Stimulated activated CD4-positive, alpha-beta T cell treated with anti-CD3 and anti-CD28 coated beads, TNF-alpha, amount 100 ng/mL, for 48 hours (primary cell): ENCODE measurements around the gene INO80C.
"Not testable (repeated sequence)": the region's sequence is repeated elsewhere in the genome, so short reads cannot be mapped to it uniquely, and the experiment has no call there.

Source experiments
- DNase-seq, 3 donors: peaks; one replicate each; pipeline ENCODE4 v3.0.0-alpha.2; 2020; ENCODE audit warnings: low read depth in 3 of 3

The INO80C gene

DNA sequence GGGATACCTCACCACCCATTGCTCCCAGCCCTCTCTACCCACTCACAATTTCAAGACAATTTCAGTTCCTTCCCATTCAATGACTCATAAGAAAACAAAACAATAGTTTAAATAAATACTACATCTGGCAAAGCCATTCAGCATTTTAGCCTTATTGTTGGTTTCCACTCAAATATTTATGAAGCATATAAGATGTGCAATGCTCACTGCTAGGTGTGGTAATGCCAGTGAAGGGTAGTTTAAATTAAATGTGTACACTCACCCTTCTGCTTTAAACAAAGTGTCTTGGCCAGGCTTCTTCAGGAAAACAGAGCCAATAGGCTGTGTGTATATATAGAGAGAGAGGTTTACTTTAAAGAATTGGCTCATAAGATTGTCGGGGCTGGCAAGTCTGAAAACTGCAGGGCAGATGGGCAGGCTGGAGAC is 37.0 kb downstream of the INO80C start:
- DNase-seq: no peak

- DNase-seq: no peak
Measured at GRCh38 chr18:35459997-35460396, 37.8 kb downstream of the INO80C start.

- DNase-seq: no peak
Measured at GRCh38 chr18:35458677-35459441, 38.9 kb downstream of the INO80C start.

DNA sequence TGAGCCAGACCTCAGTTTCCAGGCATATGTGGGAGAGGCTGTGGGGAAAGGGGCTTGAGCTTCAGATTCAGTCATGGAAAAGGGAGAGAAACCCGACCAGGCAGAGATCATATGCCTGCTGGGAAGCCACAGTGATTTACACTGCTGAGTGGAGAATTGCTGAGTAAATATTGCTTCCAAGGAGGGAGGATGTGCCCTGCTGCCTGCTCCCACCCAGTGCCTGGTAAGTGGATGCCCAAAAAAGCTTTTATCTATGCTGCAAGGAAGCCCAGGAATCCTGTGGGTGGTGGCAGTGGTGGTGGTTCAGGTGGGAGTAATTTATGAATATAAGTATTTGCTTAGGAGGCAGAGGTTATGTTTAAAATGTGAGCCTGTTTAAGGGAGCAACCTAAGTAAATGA is 39.5 kb downstream of the INO80C start:
- DNase-seq: no peak

DNA sequence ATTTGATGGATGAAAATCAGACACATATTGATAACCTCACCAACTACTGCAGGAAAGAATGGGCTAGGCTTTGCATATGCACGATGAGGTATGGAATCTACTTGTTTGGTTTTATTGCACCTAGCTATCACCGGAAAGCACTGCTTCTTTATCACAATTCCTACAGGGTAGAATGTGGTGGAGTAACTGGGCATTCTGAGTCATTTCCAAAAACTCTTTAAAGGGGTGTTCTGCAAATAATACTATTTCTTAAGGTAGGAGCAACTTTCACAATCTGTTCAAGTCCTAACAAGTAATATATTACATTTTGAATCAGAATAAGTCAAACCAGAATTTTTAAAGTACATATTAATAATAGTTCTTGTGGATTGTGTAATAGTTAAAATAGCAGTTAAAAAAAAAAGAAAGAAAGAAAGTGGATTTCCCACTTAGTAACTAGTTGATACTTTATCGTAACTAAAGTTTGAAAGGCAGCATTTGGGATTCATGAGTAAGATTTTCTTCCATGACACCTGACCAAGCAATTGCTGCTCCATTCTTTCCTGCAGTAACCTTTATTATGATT is 40.5 kb downstream of the INO80C start:
- no peak for DNase-seq

- DNase-seq: no peak
Measured at GRCh38 chr18:35455926-35456763, 41.6 kb downstream of the INO80C start.

DNA sequence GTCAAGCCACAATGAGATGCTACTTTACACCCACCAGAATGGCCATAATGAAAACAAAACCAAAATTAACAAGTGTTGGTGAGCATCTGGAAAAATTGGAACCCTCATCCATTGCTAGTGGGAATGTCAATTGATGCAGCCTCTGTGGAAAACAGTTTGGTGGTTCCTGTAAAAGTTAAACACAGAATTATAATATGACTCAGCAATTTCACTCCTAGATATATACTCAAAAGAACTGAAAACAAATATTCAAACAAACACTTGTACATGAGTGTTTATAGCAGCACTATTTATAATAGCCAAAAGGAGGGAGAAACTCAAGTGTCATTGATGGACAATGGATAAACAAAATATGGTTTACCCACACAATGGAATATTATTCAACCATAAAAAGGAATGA is 43.0 kb downstream of the INO80C start:
- DNase-seq: no peak

- not testable (repeated sequence) for DNase-seq
Measured at GRCh38 chr18:35453065-35453464, 44.7 kb downstream of the INO80C start.

DNA sequence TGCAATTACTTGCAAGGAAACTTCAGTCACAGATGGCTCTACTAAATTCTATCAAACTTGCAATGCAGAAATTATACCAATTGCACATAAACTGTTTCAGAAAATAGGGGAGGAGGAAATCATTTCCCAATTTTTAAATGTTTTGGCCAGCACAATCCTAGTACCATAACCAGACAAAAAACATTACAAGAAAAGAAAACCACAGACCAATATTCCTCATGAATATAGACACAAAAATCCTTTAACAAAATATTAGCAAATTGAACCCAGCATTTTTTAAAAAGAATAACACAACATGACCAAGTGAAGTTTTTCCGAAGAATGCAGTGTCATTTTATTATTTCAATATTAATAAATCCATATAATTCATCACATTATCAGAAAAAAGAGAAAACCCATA is 45.8 kb downstream of the INO80C start:
- DNase-seq: no peak

DNA sequence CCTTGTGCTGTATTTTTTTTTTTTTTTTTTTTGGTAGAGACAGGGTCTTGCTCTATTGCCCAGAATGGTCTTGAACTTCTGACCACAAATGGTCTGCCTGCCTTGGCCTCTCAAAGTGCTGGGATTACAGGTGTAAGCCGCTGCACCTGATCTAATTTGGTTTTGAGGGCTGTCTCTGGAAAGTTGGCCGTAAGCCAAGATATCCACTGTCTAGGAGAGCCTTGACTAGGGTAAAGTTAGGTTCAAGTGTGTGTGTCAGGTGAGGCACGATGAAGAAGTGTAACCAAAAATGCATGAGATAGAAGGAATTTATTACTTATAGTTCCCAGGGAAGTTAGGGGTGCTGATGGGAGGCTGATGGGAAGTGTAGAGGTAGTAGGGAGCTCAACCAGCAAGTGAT is 46.7 kb downstream of the INO80C start:
- no peak for DNase-seq

DNA sequence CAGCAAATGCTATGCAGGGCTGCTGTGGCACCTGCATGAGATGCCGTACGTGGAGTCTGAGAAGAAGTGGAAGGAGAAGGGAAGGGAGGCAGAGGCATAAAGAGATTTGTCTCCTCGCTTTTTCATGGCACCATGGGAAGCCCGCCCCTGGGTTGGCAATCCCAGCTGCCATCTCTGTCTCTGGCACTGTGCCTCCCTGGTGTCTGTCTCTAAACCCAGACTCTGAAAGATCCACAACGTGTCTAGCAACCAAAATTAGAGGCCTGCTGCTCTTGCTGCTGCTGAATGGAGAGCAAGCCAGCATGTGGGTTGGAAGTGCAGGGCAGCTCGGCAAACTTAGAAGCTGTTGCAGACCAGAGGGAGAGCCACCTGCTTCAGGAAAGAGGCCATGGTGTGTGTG is 53.1 kb downstream of the INO80C start:
- DNase-seq: no peak

GRCh38 chr18:35443847-35444246 is 53.9 kb downstream of the INO80C start:
- no peak for DNase-seq

GRCh38 chr18:35443434-35443833 is 54.3 kb downstream of the INO80C start:
- no peak for DNase-seq

DNA sequence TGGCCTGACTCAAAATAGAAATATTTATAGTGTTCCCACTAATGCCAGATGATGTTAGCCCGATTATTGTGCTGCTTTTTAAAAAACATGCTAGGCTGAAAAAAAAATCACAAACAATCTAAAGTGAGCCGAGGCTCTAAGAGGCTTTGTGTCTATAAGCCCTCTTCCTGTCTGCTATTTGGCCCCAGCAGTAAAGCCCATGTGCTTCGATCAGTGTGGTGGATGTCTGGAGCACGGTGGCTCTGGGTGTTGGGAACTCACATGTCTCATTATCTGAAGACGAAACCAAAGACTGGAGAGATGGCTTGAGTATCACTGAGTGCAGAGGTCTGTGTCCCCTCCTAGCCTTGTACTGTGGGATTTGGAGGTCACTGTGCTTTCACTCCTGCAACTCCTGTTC is 55.1 kb downstream of the INO80C start:
- no peak for DNase-seq

- DNase-seq: no peak
Measured at GRCh38 chr18:35441857-35442595, 55.7 kb downstream of the INO80C start.

- DNase-seq: no peak
Measured at GRCh38 chr18:35438480-35439234, 59.1 kb downstream of the INO80C start.

DNA sequence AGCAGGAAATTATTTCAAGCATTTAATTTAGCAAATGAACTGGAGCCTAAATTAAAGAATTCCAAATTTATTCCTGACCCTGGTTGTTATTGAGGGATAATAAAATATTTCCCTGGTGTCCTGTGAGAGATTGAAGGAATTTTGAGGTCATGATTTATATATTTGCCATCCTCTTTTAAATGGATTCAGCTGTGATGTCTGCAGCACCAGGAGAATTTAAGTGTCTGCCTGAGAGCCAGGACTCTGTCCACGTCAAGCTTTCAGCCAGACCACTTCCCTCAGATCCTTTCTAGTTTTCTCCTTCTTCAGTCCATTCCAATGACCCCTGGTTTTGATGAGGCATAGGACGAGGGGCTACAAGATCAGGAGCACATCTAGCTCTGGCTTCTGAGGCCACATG is 59.9 kb downstream of the INO80C start:
- DNase-seq: no peak

DNA sequence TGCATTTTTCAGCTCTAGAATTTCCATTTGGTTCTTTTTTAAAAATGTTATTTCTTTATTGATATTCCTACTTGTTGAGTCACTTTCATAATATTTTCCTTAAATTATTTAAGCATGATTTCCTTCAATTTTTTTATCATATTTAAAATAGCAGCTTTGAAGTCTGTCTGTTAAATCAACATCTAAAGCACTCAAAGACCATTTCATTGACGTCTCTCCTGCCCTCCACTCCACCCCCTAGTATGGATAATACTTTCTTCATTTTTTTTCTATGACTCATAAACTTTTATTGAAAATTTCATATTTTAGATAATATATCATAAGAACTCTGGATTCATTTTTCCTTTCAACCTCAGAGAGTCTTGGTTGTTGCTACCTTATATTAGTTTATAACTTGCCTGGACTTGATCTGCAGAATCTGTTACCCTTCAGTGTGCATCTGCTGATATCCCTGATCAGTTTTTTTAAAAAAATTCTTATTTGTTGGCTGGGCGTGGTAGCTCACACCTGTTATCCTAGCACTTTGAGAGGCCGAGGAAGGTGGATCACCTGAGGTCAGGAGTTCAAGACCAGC is 61.6 kb downstream of the INO80C start:
- no peak for DNase-seq

DNA sequence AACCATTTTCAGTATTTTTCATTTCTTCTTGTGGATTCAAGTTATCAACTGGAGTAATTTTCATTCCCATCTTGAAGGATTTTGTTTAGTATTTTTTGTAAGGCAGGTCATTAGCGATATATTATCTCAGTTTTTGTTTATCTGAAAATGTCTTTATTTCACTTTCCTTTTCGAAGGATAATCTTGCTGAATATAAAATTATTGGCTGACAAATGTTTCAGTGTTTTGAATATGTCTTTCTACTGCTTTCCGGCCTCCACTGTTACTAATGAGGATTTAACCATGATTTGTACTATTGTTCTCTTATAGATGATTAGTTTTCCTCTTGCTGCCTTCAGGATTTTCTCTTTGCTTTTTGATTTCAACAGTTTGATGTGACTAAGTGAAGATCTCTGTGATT is 62.4 kb downstream of the INO80C start:
- no peak for DNase-seq

DNA sequence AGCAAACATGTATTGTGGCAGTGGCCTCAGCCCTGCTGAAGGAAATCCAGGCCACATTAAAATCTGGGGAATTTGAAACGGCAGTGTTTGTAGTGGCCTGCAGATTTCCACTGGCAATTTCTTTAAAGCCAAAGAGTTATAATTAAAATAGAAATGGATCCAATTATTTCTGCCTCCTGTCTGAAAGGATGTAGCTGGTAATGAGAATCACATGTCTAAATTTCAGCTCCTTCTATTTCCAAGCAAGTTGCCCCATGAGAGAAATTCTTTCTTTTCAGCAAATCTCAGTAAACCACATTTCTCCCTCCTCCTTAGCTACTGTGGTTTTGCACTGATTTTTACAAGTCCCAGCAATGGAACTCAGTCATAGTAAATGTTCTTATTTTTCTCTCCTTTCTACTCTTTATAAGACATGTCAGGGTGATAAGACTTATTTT is 65.2 kb downstream of the INO80C start:
- no peak for DNase-seq

GRCh38 chr18:35431374-35431741 is 66.4 kb downstream of the INO80C start:
- DNase-seq: no peak
